Sciatic nerve (tissue), 2 donors: ENCODE data around the gene OR13C3. TPM values are rescaled to one million over a fixed set of nuclear protein-coding genes. Genes with fewer than 3 reads are reported as not detected.
"Not testable (repeated sequence)": the region's sequence is repeated elsewhere in the genome, so short reads cannot be mapped to it uniquely, and the experiment has no call there.

ENCODE experiments used
- ATAC-seq: fragments of 200-7000 bp; cut with Tn5 transposase; one replicate; pipeline ENCODE4 v1.9.1; 2020; ENCODE audit warnings: mild to moderate bottlenecking, moderate library complexity
- DNase-seq: peaks from one replicate; pipeline ENCODE4 v3.0.0-alpha.2; 2020; ENCODE audit warnings: low spot score
- intact Hi-C: fragments of 100-400 bp; cut with DNase I; formaldehyde crosslinking; loops from one replicate; pipeline ENCODE4 v1.14.2; 2022
- total RNA-seq: library from RNA; stranded (reverse); fragmentation: NEBNext Ultra II Directional; extraction: Animal tissue kit (Norgen Biotek cat#: 25700); gene quantifications from one replicate; pipeline ENCODE4 v1.2.1, GENCODE V29; 2021
- donor health status: DM: no; HTN: no; CAD: no.
- donor health status: DM: no; HTN: no; CAD: no.

Gene OR13C3
- not detected for total RNA-seq

GRCh38 chr9:104536756-104537155 lies at the start of gene OR13C3:
Gene OR13C3 (minus strand): TSS chr9:104536856. CDS start chr9:104536723, 133 bp downstream.
- ATAC-seq (no peak), DNase-seq (no peak)
- intact Hi-C loops = no loop called here

- ATAC-seq = no peak
- intact Hi-C loops = no loop called here
- DNase-seq = no peak
These were observed 43.9 kb upstream of the OR13C3 start for GRCh38 chr9:104580562-104580961.

GRCh38 chr9:104577263-104577662 lies 40.6 kb upstream of the OR13C3 start:
- no peak for ATAC-seq
- DNase-seq = no peak
- intact Hi-C loops = no loop called here

GRCh38 chr9:104575456-104575855 lies 38.8 kb upstream of the OR13C3 start:
- intact Hi-C loops = no loop called here
- ATAC-seq (no peak), DNase-seq (no peak)

- no peak for DNase-seq
- intact Hi-C loops = no loop called here
- no peak for ATAC-seq
These were observed 36.0 kb upstream of the OR13C3 start for GRCh38 chr9:104572612-104573011.

- ATAC-seq (no peak), DNase-seq (no peak)
These were observed 32.2 kb upstream of the OR13C3 start, which contains the start of gene OR13C8 for GRCh38 chr9:104568868-104569267. Gene OR13C8 (plus strand): TSS chr9:104569168. CDS start chr9:104569168, 0 bp downstream.

GRCh38 chr9:104564358-104564757 lies 27.7 kb upstream of the OR13C3 start:
- no peak for DNase-seq
- no peak for ATAC-seq
- intact Hi-C loops = no loop called here

More at GRCh38 chr9:104568868-104569267, 32.2 kb upstream of the OR13C3 start, which contains the start of gene OR13C8:
- intact Hi-C loops = no loop called here

GRCh38 chr9:104556830-104557634 lies 20.4 kb upstream of the OR13C3 start:
- no peak for ATAC-seq
- intact Hi-C loops = no loop called here

GRCh38 chr9:104555521-104555920 lies 18.9 kb upstream of the OR13C3 start:
- no peak for DNase-seq
- ATAC-seq = no peak
- intact Hi-C loops = no loop called here

More at GRCh38 chr9:104556830-104557634, 20.4 kb upstream of the OR13C3 start:
- DNase-seq = no peak

- intact Hi-C loops = no loop called here
- ATAC-seq (no peak), DNase-seq (no peak)
These were observed 16.6 kb upstream of the OR13C3 start for GRCh38 chr9:104553261-104553660.

- no peak for ATAC-seq
- intact Hi-C loops = no loop called here
- DNase-seq = no peak
These were observed 8.0 kb upstream of the OR13C3 start for GRCh38 chr9:104544644-104545043.

- intact Hi-C loops = no loop called here
- no peak for ATAC-seq
- DNase-seq = no peak
These were observed 2.6 kb upstream of the OR13C3 start for GRCh38 chr9:104539275-104539674.

GRCh38 chr9:104527109-104527508 lies 9.5 kb downstream of the OR13C3 start, which contains the start of gene OR13C4:
Gene OR13C4 (minus strand): TSS chr9:104527209. CDS start chr9:104527209, 0 bp downstream.
- DNase-seq (no peak), ATAC-seq (no peak)
- intact Hi-C loops = no loop called here

GRCh38 chr9:104520241-104520640 lies 16.4 kb downstream of the OR13C3 start:
- intact Hi-C loops, ATAC-seq, DNase-seq: not testable (repeated sequence)

GRCh38 chr9:104514901-104515300 lies 21.8 kb downstream of the OR13C3 start:
- DNase-seq = no peak
- no peak for ATAC-seq
- intact Hi-C loops = no loop called here

GRCh38 chr9:104506565-104506964 lies 30.1 kb downstream of the OR13C3 start:
- intact Hi-C loops = no loop called here
- DNase-seq (no peak), ATAC-seq (no peak)

- intact Hi-C loops = no loop called here
- ATAC-seq (no peak), DNase-seq (no peak)
These were observed 32.7 kb downstream of the OR13C3 start, which contains the start of gene OR13F1 for GRCh38 chr9:104503963-104504362. Gene OR13F1 (plus strand): TSS chr9:104504263. CDS start chr9:104504263, 0 bp downstream.

GRCh38 chr9:104503440-104503839 lies 33.2 kb downstream of the OR13C3 start:
- DNase-seq (no peak), ATAC-seq (no peak)
- intact Hi-C loops = no loop called here

- intact Hi-C loops = no loop called here
- DNase-seq (no peak), ATAC-seq (no peak)
These were observed 41.8 kb downstream of the OR13C3 start for GRCh38 chr9:104494808-104495207.
